Uterus (tissue), 4 donors: ENCODE measurements around the gene HSPA1B. TPM values are rescaled to one million over a fixed set of nuclear protein-coding genes. Genes with fewer than 3 reads are reported as not detected.

Experiments used
- DNase-seq, 2 donors: peaks; one replicate each; pipeline ENCODE4 v3.0.0-alpha.2; 2019 to 2020
- H3K27ac ChIP-seq, 2 donors: fragments of 200-600 bp; sonication (generic); 1 replicate in 1 of 2; 2 replicates in 1 of 2; pipeline ENCODE4 v1.5.1; 2016 to 2018
- H3K27me3 ChIP-seq, 2 donors: fragments of 200-600 bp; sonication (generic); one replicate each; pipeline ENCODE4 v1.5.1; 2018 to 2019; ENCODE audit warnings: control low read depth in 1 of 2
- H3K36me3 ChIP-seq, 2 donors: fragments of 200-600 bp; sonication (generic); one replicate each; pipeline ENCODE4 v1.5.1; 2019; ENCODE audit warnings: control low read depth in 1 of 2
- H3K4me1 ChIP-seq, 2 donors: fragments of 200-600 bp; sonication (generic); one replicate each; pipeline ENCODE4 v1.5.1; 2018 to 2019; ENCODE audit warnings: control low read depth in 1 of 2
- H3K4me3 ChIP-seq, 2 donors: fragments of 200-600 bp; sonication (generic); 1 replicate in 1 of 2; 2 replicates in 1 of 2; pipeline ENCODE4 v1.5.1; 2018 to 2019; ENCODE audit warnings: mild to moderate bottlenecking in 1 of 2
- H3K9me3 ChIP-seq, 2 donors: fragments of 200-600 bp; sonication (generic); one replicate each; pipeline ENCODE4 v1.5.1; 2019; ENCODE audit warnings: control low read depth in 1 of 2
- CTCF ChIP-seq, 4 experiments: fragments of 200-600 bp in 2 of 4; fragments of 450-650 bp in 2 of 4; sonication (generic) in 2 of 4; IDR thresholded peaks; one replicate each; pipeline ENCODE4 v1.5.1; 2016 to 2019; ENCODE audit warnings: antibody characterized with exemption in 4 of 4, mild to moderate bottlenecking in 2 of 4, moderate library complexity in 1 of 4
- POLR2A ChIP-seq, 2 donors: fragments of 450-650 bp; IDR thresholded peaks; one replicate each; pipeline ENCODE4 v1.6.1; 2016; ENCODE audit warnings: antibody characterized with exemption in 2 of 2, mild to moderate bottlenecking in 1 of 2, moderate library complexity in 1 of 2
- intact Hi-C: fragments of 100-400 bp; cut with DNase I; formaldehyde crosslinking; loops from one replicate; pipeline ENCODE4 v1.15.1; 2023; ENCODE audit warnings: low total_unique reads
- total RNA-seq, 4 donors: library from RNA; depleted of rRNA in 3 of 4; stranded (reverse); fragments of >200 nt in 3 of 4; gene quantifications; one replicate each; pipeline versions ENCODE4 v1.1.0 to v1.2.4, GENCODE V29; 2014 to 2023
- donor health status: DM: yes; HTN: yes; CAD: no.

HSPA1B gene
- total RNA-seq, 4 donors from 2014 or later: 40.3 to 268 (median 152) TPM

GRCh38 chr6:31830886-31831335 lies 3.4 kb downstream of the HSPA1B start:
- no peaks in the 10 kb centered on the region for H3K36me3 ChIP-seq
- no peaks in the 10 kb centered on the region for H3K9me3 ChIP-seq
- no peaks in the 10 kb centered on the region for H3K27me3 ChIP-seq
- peaks cover 3 to 11% of the 10 kb centered on the region in 2 donors for H3K4me1 ChIP-seq
- TF ChIP-seq POLR2A (IDR thresholded peaks at IDR 0.05) (no peak), CTCF (IDR thresholded peaks at IDR 0.05) (no peak)
- peak overlapping the region; percentile 49 to 50 for H3K4me3 ChIP-seq
- no peak for DNase-seq
- H3K27ac ChIP-seq: peak overlapping the region; percentile 78 to 99
- intact Hi-C loops: loop anchor here (5.0 kb wide), 1 partner anchor 149 kb away; the partner anchor contains the start of gene LY6G5C

- no peaks in the 10 kb centered on the region for H3K9me3 ChIP-seq
- no peaks in the 10 kb centered on the region for H3K27me3 ChIP-seq
- peak overlapping the region in 1 of 2 donors; percentile 50 for H3K4me3 ChIP-seq
- TF ChIP-seq CTCF (IDR thresholded peaks at IDR 0.05): no peak
- TF ChIP-seq POLR2A (IDR thresholded peaks at IDR 0.05): no peak
- intact Hi-C loops: loop anchor here (5.0 kb wide), 1 partner anchor 149 kb away; the partner anchor contains the start of gene LY6G5C
- H3K36me3 ChIP-seq: no peaks in the 10 kb centered on the region
- peaks cover 0 to 9% of the 10 kb centered on the region in 2 donors for H3K4me1 ChIP-seq
- H3K27ac ChIP-seq: peak overlapping the region; percentile 78 to 99
- no peak for DNase-seq
Observed at GRCh38 chr6:31831350-31832215, 4.0 kb downstream of the HSPA1B start.

- Histone ChIP-seq H3K36me3 (no peaks in the 10 kb centered on the region), H3K27me3 (no peaks in the 10 kb centered on the region), H3K9me3 (no peaks in the 10 kb centered on the region), H3K27ac (peak overlapping the region; percentile 91 to 99), H3K4me1 (peaks cover 0 to 20% of the 10 kb centered on the region in 2 donors), H3K4me3 (peak overlapping the region; percentile 79 to 95)
- peak; percentile 83 to 91 for DNase-seq
- intact Hi-C loops: loop anchor here (5.0 kb wide), 1 partner anchor 152 kb away; the partner anchor contains the start of gene LY6G5C
- TF ChIP-seq POLR2A (IDR thresholded peaks at IDR 0.05) (peak; percentile 60 to 71), CTCF (IDR thresholded peaks at IDR 0.05) (no peak)
Observed at GRCh38 chr6:31834367-31835250, 7.1 kb downstream of the HSPA1B start.

- intact Hi-C loops: no loop called here
- H3K4me3 ChIP-seq: peak overlapping the region; percentile 79 to 95
- H3K27ac ChIP-seq: peak overlapping the region; percentile 91 to 99
- no peaks in the 10 kb centered on the region for H3K9me3 ChIP-seq
- H3K36me3 ChIP-seq: no peaks in the 10 kb centered on the region
- DNase-seq: no peak
- peaks cover 0 to 18% of the 10 kb centered on the region in 2 donors for H3K4me1 ChIP-seq
- H3K27me3 ChIP-seq: no peaks in the 10 kb centered on the region
- no peak for TF ChIP-seq POLR2A (IDR thresholded peaks at IDR 0.05)
- TF ChIP-seq CTCF (IDR thresholded peaks at IDR 0.05): no peak
Observed at GRCh38 chr6:31836047-31836473, 8.5 kb downstream of the HSPA1B start.
